Measurements from ENCODE around the gene C2orf81. TPM values are rescaled to one million over a fixed set of nuclear protein-coding genes. Genes with fewer than 3 reads are reported as not detected.
"Not testable (repeated sequence)": the region's sequence is repeated elsewhere in the genome, so short reads cannot be mapped to it uniquely, and the experiment has no call there.

The C2orf81 gene
- total RNA-seq, 2 experiments from 2014 or later: 3.0 to 3.3 TPM

DNA sequence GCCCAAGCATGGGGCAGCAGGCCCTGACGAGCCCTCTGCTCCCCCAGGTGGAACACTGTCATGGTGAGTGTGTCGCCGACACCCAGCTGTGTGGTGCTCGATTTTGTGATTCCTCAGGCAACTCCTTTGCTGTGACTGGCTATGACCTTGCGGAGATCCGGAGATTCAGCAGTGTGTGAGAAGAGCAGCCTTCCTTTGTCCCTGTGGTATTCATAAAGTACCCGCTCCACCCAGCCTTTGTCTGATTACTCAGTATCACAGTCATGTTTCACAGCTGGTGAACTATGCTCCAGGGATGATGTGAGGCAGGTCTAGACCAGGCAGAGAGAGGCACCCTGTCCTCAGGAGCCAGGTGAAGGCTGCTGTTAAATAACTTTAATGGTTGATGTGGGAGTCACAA, 4.1 kb upstream of the C2orf81 start:
- H3K4me3 Mint-ChIP-seq: no peak overlapping the region
- DNase-seq: no peak
- H3K4me1 Mint-ChIP-seq: peaks cover 28% of the 10 kb centered on the region
- H3K27ac Mint-ChIP-seq: no peak overlapping the region
- ChIA-PET POLR2A (no interaction called here), CTCF (no interaction called here)
- H3K27me3 Mint-ChIP-seq: no peaks in the 10 kb centered on the region
- H3K36me3 Mint-ChIP-seq (ENCODE audit: low read depth): peaks cover 27% of the 10 kb centered on the region
- no peaks in the 10 kb centered on the region for H3K9me3 Mint-ChIP-seq

DNA sequence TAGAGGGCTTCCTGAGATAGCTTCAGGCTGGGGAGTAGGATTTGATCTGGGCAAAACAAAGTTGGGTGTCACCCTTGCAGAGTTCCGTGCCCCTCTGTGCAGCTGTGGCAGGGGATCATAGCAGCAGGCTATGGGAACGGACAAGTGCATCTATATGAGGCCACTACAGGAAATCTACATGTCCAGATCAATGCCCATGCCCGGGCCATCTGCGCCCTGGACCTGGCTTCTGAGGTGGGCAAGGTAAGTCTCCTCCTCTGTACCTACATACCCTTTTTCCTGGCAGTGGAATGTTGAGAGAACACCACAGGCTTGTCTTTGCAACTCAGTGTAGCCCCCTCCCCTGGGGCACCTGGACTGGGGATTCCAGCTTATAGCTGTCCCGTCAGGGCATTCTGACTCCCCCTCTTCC, 3.6 kb upstream of the C2orf81 start:
- H3K4me3 Mint-ChIP-seq: no peak overlapping the region
- POLR2A ChIA-PET: no interaction called here
- peaks cover 33% of the 10 kb centered on the region for H3K4me1 Mint-ChIP-seq
- H3K27ac Mint-ChIP-seq: no peak overlapping the region
- CTCF ChIA-PET: no interaction called here
- no peaks in the 10 kb centered on the region for H3K9me3 Mint-ChIP-seq
- H3K27me3 Mint-ChIP-seq: peaks cover 2% of the 10 kb centered on the region
- DNase-seq: no peak
- H3K36me3 Mint-ChIP-seq (ENCODE audit: low read depth): peaks cover 27% of the 10 kb centered on the region

DNA sequence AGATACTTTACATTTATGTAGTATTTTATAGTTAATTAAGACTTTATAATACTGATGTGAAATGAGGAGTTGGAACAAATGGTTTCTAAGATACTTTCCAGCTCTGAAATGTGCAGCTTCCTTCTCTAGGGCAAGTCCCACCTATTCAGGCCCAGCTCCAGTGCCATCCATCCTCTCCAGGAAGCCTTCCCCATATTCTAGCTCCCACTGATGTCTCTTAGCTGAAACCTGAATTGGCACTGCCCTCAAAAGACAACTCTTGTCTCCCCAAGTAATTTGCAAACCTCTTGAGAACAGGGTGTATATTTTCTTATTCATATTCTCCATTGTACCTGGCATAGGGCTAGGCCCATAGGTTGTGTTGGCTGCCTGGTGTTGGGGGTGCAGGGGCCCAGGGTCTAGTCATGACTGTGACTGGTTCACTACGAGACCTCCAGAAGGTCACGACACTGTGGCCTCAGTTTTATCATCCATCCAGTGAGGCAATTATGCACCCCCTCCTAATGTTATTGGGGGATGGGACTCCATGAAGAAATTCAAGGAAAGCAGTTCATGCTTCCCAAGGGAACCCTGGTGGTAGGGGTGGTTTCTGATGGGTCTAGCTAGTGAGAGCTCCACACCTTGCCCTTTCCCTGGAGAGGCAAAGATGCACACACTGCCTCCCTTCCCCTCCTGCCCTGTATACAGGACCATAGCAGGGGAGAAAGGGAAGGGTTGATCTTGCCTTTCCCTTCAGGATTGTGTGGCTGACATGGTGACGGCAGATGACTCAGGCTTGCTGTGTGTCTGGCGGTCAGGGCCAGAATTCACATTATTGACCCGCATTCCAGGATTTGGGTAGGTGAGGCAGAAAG, 2.9 kb upstream of the C2orf81 start:
- POLR2A ChIA-PET: no interaction called here

DNA sequence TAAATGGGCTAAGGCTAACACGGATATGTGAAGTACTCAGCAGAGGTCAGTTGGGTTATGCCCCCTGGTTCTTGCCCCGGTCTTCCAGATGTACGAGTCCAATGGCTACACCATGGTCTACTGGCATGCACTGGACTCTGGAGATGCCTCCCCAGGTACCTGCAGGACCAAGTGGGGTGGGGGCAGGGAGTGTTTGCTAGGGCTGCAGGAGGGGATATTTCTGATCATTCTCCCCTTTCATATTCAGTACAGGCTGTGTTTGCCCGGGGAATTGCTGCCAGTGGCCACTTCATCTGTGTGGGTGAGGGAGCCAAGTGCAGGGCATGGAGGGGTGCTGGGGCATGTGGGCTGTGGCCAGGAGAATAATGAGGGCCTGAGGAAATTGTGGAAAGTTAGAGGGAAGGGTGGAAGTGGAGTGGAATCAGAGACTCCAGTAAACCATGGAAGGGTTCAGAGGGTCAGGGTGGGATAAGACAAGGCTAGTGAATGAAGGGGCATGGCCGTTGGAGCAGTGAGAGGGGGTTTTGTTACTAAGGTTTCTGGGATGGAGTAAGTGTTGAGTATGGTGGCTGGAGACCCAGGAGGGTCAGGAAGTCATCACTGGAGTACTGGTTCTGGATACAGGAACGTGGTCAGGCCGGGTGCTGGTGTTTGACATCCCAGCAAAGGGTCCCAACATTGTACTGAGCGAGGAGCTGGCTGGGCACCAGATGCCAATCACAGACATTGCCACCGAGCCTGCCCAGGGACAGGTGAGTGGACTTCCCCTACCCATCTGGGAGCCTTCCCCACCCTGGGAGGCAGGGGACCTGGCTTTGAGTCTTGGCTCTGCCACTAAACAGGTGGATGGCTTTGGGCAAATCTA, 2.0 kb upstream of the C2orf81 start:
- no peak for DNase-seq
- Mint-ChIP-seq H3K4me3 (peak overlapping the region; percentile 97), H3K36me3 (ENCODE audit: low read depth) (peaks cover 27% of the 10 kb centered on the region), H3K9me3 (no peaks in the 10 kb centered on the region), H3K27me3 (peaks cover 2% of the 10 kb centered on the region), H3K27ac (peak overlapping the region; percentile 97), H3K4me1 (peaks cover 35% of the 10 kb centered on the region)
- CTCF ChIA-PET: interaction anchor here (0.8 to 1.0 kb wide), 2 partner anchors 31 to 32 kb away, joined by 3 read pairs; no protein-coding TSS in a partner anchor
- POLR2A ChIA-PET: no interaction called here

More for the DNA sequence above, 2.9 kb upstream of the C2orf81 start:
- CTCF ChIA-PET: interaction anchor here (1.0 kb wide), 1 partner anchor 33 kb away, joined by 3 read pairs; no protein-coding TSS in a partner anchor
- Mint-ChIP-seq H3K27ac (no peak overlapping the region), H3K4me3 (no peak overlapping the region), H3K4me1 (peaks cover 35% of the 10 kb centered on the region), H3K27me3 (peaks cover 2% of the 10 kb centered on the region), H3K36me3 (ENCODE audit: low read depth) (peaks cover 27% of the 10 kb centered on the region), H3K9me3 (no peaks in the 10 kb centered on the region)
- DNase-seq: no peak

DNA sequence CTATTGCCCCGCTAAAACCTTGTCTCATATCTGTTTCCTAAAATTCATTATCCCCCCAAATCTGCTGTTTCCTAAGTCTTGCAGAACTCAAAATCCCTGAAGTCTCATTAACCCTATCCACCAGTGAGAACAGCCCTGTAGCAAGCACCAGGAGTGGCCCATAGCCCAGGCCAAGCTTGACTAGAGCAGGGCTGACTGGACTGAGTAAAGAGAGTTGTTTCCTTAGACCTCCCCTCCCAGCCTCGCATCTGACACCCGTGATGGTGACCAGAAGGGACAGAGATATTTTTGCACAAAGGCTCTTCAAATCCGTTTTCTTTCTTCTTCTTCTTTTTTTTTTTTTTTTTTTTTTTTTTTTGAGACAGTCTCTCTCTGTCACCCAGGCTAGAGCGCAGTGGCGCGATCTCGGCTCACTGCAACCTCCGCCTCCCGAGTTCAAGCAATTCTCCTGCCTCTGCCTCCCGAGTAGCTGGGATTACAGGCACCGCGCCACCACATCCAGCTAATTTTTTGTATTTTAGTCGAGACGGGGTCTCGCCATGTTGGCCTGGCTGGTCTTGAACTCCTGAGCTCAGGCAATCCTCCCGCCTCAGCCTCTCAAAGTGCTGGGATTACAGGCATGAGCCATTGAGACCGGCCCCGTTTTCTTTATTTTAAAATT, 846 bp downstream of the C2orf81 start:
- peak overlapping the region; percentile 97 for H3K4me3 Mint-ChIP-seq
- ChIA-PET CTCF (interaction anchor here (0.6 to 2.3 kb wide), 5 partner anchors 14 to 1158 kb away, joined by 3 to 7 read pairs (median 4); no protein-coding TSS in a partner anchor), POLR2A (interaction anchor here (1.0 to 1.2 kb wide), 2 partner anchors 34 to 37 kb away, joined by 3 to 6 read pairs; partner anchors contain the start of genes INO80B and WBP1)
- peak overlapping the region; percentile 97 for H3K27ac Mint-ChIP-seq
- H3K27me3 Mint-ChIP-seq, H3K9me3 Mint-ChIP-seq, DNase-seq: not testable (repeated sequence)
- H3K36me3 Mint-ChIP-seq (ENCODE audit: low read depth): peaks cover 22% of the 10 kb centered on the region
- peaks cover 45% of the 10 kb centered on the region for H3K4me1 Mint-ChIP-seq

DNA sequence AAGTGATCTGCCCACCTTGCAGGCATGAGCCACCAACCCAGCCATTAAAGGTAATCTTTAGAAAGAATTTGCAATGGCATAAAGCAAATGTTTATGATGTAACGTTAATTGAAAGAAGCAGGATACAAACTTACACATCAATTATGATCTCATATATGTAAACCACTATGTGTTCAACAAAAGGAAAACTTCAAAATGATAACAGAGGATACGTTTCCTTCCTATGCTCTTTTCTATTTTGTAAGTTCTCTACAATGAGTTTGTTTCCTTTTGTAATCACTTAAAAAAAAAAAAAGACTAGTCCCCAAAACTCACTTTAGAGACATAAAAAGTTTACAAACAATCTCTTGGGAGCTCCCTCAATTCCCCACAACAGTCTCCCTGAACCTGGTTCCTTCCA, 1.4 kb downstream of the C2orf81 start:
- ChIA-PET POLR2A (no interaction called here), CTCF (interaction anchor here (0.6 to 2.3 kb wide), 2 partner anchors 29 to 394 kb away, joined by 4 to 7 read pairs; no protein-coding TSS in a partner anchor)
- H3K4me1 Mint-ChIP-seq: peaks cover 47% of the 10 kb centered on the region
- peaks cover 18% of the 10 kb centered on the region for H3K36me3 Mint-ChIP-seq (ENCODE audit: low read depth)
- DNase-seq: no peak
- peak overlapping the region; percentile 65 for H3K27ac Mint-ChIP-seq
- H3K9me3 Mint-ChIP-seq: no peaks in the 10 kb centered on the region
- H3K4me3 Mint-ChIP-seq: peak overlapping the region; percentile 97
- peaks cover 2% of the 10 kb centered on the region for H3K27me3 Mint-ChIP-seq

DNA sequence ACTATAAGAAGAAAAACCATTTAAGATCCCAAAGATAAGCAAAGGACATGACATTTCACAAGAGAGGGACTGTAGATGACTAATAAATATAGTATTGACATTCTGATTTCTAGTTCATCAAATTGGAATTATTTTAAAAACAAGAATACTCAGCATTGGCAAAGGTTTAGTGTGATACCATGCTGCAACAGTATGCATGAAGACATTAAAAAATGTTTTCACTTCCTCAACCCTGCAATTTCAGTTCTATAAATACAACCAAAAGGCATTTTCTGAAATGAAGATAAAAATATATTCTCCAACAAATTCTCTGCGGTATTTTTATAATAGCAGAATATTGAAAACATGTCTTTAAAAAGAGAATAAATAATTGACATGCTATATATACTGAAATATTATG, 2.1 kb downstream of the C2orf81 start:
- ChIA-PET POLR2A (no interaction called here), CTCF (interaction anchor here (0.6 to 2.3 kb wide), 4 partner anchors 28 to 688 kb away, joined by 3 to 7 read pairs (median 4); no protein-coding TSS in a partner anchor)
- Mint-ChIP-seq H3K36me3 (ENCODE audit: low read depth) (peaks cover 13% of the 10 kb centered on the region), H3K27ac (no peak overlapping the region), H3K9me3 (no peaks in the 10 kb centered on the region), H3K4me1 (peaks cover 47% of the 10 kb centered on the region), H3K4me3 (no peak overlapping the region), H3K27me3 (peaks cover 2% of the 10 kb centered on the region)
- no peak for DNase-seq

DNA sequence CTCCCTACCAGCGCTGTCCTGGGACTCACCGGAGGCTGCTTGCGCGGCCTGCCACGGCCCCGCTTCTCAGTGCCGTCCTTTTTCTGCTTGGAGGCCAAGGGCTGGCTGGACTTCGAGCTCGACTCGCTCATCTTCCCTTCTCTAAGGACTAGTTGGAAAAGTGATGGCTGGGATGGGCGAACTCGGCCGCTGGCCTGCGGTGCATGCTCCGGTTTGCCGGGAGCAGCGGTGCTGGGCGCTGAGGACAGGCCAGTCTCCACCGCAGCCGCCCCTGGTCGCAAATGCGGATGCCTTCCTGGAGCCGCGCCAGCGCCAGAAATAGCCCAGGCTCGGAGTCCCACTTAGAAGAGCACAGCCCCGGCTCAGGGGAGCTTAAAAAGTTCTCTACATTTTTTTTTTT, 3.1 kb downstream of the C2orf81 start:
- ChIA-PET CTCF (interaction anchor here (0.6 kb wide), 2 partner anchors 11 to 219 kb away, joined by 3 read pairs; no protein-coding TSS in a partner anchor), POLR2A (no interaction called here)
- Mint-ChIP-seq H3K9me3 (no peaks in the 10 kb centered on the region), H3K4me1 (peaks cover 49% of the 10 kb centered on the region), H3K36me3 (ENCODE audit: low read depth) (peaks cover 12% of the 10 kb centered on the region), H3K27me3 (peaks cover 2% of the 10 kb centered on the region), H3K4me3 (no peak overlapping the region), H3K27ac (no peak overlapping the region)
- no peak for DNase-seq

DNA sequence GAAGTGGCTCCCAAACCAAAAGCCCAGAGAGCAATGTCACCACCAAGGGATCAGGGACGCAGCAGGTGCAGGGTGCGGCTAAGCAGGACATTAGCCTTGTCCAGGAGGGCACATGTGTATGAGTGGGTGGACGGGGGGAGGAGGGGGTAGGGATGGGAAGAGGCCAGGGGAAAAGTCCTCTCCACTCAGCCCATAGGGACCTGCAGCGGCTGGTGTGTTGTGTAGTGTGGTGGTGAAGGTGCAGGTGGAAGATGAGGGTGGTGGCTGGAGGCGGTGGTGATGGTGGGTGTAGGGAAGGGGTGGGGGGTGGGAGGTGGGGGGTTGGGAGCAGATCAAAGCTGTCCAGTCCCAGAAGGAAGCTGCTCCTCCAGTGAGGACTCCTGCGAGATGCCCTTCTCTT, 3.7 kb downstream of the C2orf81 start:
- peaks cover 47% of the 10 kb centered on the region for H3K4me1 Mint-ChIP-seq
- ChIA-PET CTCF (no interaction called here), POLR2A (no interaction called here)
- H3K9me3 Mint-ChIP-seq: no peaks in the 10 kb centered on the region
- H3K36me3 Mint-ChIP-seq (ENCODE audit: low read depth): peaks cover 6% of the 10 kb centered on the region
- H3K27ac Mint-ChIP-seq: peak overlapping the region; percentile 19
- H3K4me3 Mint-ChIP-seq: no peak overlapping the region
- peaks cover 2% of the 10 kb centered on the region for H3K27me3 Mint-ChIP-seq
- no peak for DNase-seq

DNA sequence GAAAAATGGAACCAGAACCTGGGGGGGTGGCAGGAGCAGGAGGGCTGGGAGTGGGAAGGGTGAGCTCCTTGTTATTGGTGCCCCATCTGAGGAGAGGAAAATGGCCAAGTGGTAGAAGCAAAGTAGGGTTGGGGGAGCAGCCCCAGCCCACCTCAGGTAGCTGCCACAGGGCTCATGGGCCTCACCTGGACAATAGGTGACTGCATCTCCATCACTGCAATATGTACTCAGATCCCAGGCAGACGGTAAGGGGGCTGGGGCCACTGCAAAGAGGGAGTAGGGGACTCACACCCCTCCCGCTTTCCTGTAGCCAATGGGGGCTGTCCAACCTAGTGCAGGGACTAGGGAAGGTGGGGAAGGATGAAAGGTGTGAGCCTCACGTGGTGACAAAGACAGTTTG, 4.2 kb downstream of the C2orf81 start:
- no peak for DNase-seq
- Mint-ChIP-seq H3K4me3 (no peak overlapping the region), H3K27me3 (peaks cover 2% of the 10 kb centered on the region), H3K9me3 (no peaks in the 10 kb centered on the region), H3K27ac (peak overlapping the region; percentile 19), H3K36me3 (ENCODE audit: low read depth) (peaks cover 5% of the 10 kb centered on the region), H3K4me1 (peaks cover 43% of the 10 kb centered on the region)
- POLR2A ChIA-PET: no interaction called here
- CTCF ChIA-PET: no interaction called here

DNA sequence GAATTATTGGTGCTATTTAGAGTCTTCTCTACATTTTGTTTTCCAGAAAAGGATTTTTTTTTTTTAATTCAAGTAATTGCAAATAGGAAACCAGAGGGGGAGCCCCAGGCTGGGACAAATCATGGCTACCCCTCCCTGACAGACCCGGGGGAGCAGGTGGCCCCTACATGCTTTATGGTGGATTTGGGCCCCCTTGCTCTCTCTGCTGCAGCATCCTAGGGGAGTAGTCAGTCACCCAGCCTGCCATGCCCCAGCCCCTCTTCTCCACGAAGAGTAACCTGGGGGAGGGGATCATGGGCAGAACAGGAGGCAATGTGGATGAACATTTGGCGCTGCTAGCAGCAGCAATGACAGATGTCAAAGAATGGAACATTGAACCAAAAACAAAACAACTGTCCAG, 4.6 kb downstream of the C2orf81 start:
- POLR2A ChIA-PET: no interaction called here
- no peak for DNase-seq
- Mint-ChIP-seq H3K36me3 (ENCODE audit: low read depth) (peaks cover under 1% of the 10 kb centered on the region), H3K4me1 (peaks cover 38% of the 10 kb centered on the region), H3K4me3 (no peak overlapping the region), H3K9me3 (no peaks in the 10 kb centered on the region), H3K27ac (peak overlapping the region; percentile 19), H3K27me3 (peaks cover 2% of the 10 kb centered on the region)
- CTCF ChIA-PET: interaction anchor here (1.4 kb wide), 1 partner anchor 25 kb away, joined by 3 read pairs; no protein-coding TSS in a partner anchor

DNA sequence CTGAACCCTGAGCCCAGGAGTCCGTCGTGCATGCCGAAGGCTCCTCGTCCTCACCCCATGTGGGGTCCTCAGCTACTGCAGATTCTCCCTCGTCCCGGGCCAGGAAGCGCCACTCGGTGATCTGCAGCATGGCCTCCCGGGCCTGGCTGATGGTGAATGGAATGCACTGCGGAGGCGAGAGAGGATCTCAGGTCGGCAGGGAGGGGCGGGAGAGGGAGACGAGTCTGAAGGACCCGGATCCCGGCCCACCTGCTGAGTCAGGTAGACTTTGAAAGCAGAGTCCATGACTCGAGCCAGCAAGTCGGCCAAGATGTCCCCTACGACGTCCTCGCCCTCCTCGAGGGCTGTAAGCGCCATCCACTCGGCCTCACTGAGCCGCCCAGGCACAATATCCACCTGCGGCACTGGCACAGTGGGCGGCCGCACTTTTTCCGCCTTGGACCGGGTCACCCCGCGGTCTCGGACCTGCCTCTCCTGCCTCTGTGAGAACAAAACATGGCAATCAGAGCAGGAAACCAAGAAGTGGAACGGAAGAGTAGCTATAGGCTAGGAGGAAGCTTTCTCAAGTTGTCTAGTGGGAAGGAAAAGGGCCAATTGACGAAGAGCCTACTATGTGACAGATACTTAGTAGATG, 5.5 kb downstream of the C2orf81 start:
- peaks cover 33% of the 10 kb centered on the region for H3K4me1 Mint-ChIP-seq
- H3K36me3 Mint-ChIP-seq (ENCODE audit: low read depth): no peaks in the 10 kb centered on the region
- peak overlapping the region; percentile 69 for H3K4me3 Mint-ChIP-seq
- no peaks in the 10 kb centered on the region for H3K9me3 Mint-ChIP-seq
- H3K27me3 Mint-ChIP-seq: peaks cover 2% of the 10 kb centered on the region
- no peak for DNase-seq
- peak overlapping the region; percentile 84 for H3K27ac Mint-ChIP-seq
- ChIA-PET POLR2A (no interaction called here), CTCF (interaction anchor here (1.4 kb wide), 1 partner anchor 24 kb away, joined by 3 read pairs; no protein-coding TSS in a partner anchor)

Data from activated CD4-positive, alpha-beta T cell treated with anti-CD3 and anti-CD28 coated beads, Interleukin-2, amount 10 ng/mL, durations not matched to agents 7 days and 5 days (primary cell).